H1 (cell line): ENCODE measurements around the gene DNAJC16. TPM values are rescaled to one million over a fixed set of nuclear protein-coding genes. Genes with fewer than 3 reads are reported as not detected.

ENCODE experiments used
- CHD2 ChIP-seq: IDR thresholded peaks from 2 replicates; pipeline ENCODE4 v1.6.1; 2012; ENCODE audit warnings: low read length, improper control_type of control experiment
- POLR2AphosphoS5 ChIP-seq: IDR thresholded peaks from 2 replicates; pipeline ENCODE4 v1.6.1; 2011; ENCODE audit warnings: low read depth, low read length
- RAD21 ChIP-seq, 2 experiments: IDR thresholded peaks in 1 of 2; conservative IDR thresholded peaks in 1 of 2; 2 replicates each; pipeline ENCODE4 v1.6.1; 2011; ENCODE audit warnings: low read depth in 2 of 2, low read length in 2 of 2, improper control_type of control experiment in 1 of 2, inconsistent platforms in 1 of 2, mild to moderate bottlenecking in 1 of 2, moderate library complexity in 1 of 2
- SAP30 ChIP-seq: fragments of 300-600 bp; sonication (generic); IDR thresholded peaks from 2 replicates; pipeline ENCODE4 v1.7.1; 2012; ENCODE audit warnings: low read length, moderate library complexity, mild to moderate bottlenecking, inconsistent platforms; ENCODE audit not compliant: insufficient read depth, insufficient replicate concordance
- SIRT6 ChIP-seq: IDR thresholded peaks from one replicate; pipeline ENCODE4 v1.7.1; 2012; ENCODE audit warnings: low read length, inconsistent platforms
- SIX5 ChIP-seq: IDR thresholded peaks from 2 replicates; pipeline ENCODE4 v1.6.1; 2011; ENCODE audit warnings: mild to moderate bottlenecking, low read depth, low read length
- TAF1 ChIP-seq: IDR thresholded peaks from 2 replicates; pipeline ENCODE4 v1.6.1; 2011; ENCODE audit warnings: mild to moderate bottlenecking, low read depth, low read length
- YY1 ChIP-seq: IDR thresholded peaks from 2 replicates; pipeline ENCODE4 v1.6.1; 2011; ENCODE audit warnings: low read depth, mild to moderate bottlenecking, low read length
- polyA plus RNA-seq, 7 experiments: library from polyadenylated mRNA; depleted of rRNA in 3 of 7; stranded (reverse) in 5 of 7; unstranded in 2 of 7; fragments of >200 nt in 5 of 7; fragments of 200-250 nt in 2 of 7; gene quantifications; 1 replicate in 5 of 7; 2 replicates in 1 of 7; 4 replicates in 1 of 7; pipeline versions ENCODE4 v1.2.1 to v1.2.3, GENCODE V29; 2011 to 2013; ENCODE audit warnings: missing spikeins in 2 of 7, mixed read lengths in 2 of 7
- total RNA-seq: library from RNA; stranded (reverse); fragmentation: NEBNext Ultra II Directional; extraction: Animal tissue kit (Norgen Biotek cat#: 25700); gene quantifications from 2 replicates; pipeline ENCODE4 v1.2.1, GENCODE V29; 2021
- TF ChIP-seq, protein P1 (sequence below): IDR thresholded peaks from 2 replicates; pipeline ENCODE4 v1.6.1; 2011; ENCODE audit warnings: low read length, improper control_type of control experiment

DNAJC16 gene
- total and polyA plus RNA-seq, 2 of the 8 experiments (the other 6 are each of a cell fraction or from before 2014, with no cell fraction given), result 7.9 to 23.3 TPM

DNA sequence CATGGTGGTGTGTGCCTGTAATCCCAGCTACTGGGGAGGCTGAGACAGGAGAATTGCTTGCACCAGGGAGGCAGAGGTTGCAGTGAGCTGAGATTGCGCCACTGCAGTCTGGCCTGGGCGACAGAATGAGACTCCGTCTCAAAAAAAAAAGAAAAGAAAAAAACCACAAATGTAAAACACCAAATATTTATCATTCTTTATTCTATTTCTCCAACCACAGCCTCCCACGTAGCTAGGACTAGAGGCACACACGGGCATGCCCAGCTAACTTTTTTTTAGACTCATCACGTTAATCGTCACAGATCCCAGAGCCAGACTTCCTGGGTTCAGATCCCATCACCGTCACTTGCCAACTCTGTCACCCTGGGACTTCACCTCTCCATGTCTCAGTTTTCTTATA lies 13.5 kb downstream of the DNAJC16 start (continued):
- no peak for TF ChIP-seq TAF1
- no peak for TF ChIP-seq SIRT6
- TF ChIP-seq YY1, result no peak
- TF ChIP-seq, protein P1, sequence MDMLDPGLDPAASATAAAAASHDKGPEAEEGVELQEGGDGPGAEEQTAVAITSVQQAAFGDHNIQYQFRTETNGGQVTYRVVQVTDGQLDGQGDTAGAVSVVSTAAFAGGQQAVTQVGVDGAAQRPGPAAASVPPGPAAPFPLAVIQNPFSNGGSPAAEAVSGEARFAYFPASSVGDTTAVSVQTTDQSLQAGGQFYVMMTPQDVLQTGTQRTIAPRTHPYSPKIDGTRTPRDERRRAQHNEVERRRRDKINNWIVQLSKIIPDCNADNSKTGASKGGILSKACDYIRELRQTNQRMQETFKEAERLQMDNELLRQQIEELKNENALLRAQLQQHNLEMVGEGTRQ, result no peak
- no peak for TF ChIP-seq SAP30
- TF ChIP-seq POLR2AphosphoS5, result no peak
- TF ChIP-seq CHD2, result no peak
- TF ChIP-seq SIX5, result no peak
- TF ChIP-seq RAD21 (IDR thresholded peaks at IDR 0.05 in 1 of 2, conservative IDR thresholded peaks at IDR 0.05 in 1 of 2; ENCODE audit: low read depth in 2 of 2, low read length in 2 of 2), result no peak
- TF ChIP-seq, all 59 proteins: peak for 0
